Body of pancreas (tissue), 4 donors: ENCODE results near the gene CTIF.
"Not testable (repeated sequence)": the region's sequence is repeated elsewhere in the genome, so short reads cannot be mapped to it uniquely, and the experiment has no call there.

Source experiments
- CTCF ChIP-seq, 7 experiments: fragments of 450-650 bp in 4 of 7; fragments of 200-600 bp in 3 of 7; sonication (generic) in 3 of 7; IDR thresholded peaks; one replicate each; pipeline ENCODE4 v1.5.1; 2016 to 2019; ENCODE audit warnings: antibody characterized with exemption in 7 of 7
- POLR2A ChIP-seq, 3 donors: fragments of 450-650 bp; IDR thresholded peaks; one replicate each; pipeline ENCODE4 v1.6.1; 2016; ENCODE audit warnings: antibody characterized with exemption in 3 of 3, mild to moderate bottlenecking in 2 of 3

- TF ChIP-seq CTCF, POLR2A (IDR thresholded peaks at IDR 0.05): not testable (repeated sequence)
Measured at GRCh38 chr18:48654591-48654990, 115.8 kb downstream of the CTIF start.
